ENCODE measurements around the gene ABCA2. TPM values are rescaled to one million over a fixed set of nuclear protein-coding genes. Genes with fewer than 3 reads are reported as not detected.

ABCA2 gene
- polyA plus RNA-seq, 1 donor (not counting 4 experiments of a cell fraction or from before 2014, with no cell fraction given) = 1.3 TPM

DNA sequence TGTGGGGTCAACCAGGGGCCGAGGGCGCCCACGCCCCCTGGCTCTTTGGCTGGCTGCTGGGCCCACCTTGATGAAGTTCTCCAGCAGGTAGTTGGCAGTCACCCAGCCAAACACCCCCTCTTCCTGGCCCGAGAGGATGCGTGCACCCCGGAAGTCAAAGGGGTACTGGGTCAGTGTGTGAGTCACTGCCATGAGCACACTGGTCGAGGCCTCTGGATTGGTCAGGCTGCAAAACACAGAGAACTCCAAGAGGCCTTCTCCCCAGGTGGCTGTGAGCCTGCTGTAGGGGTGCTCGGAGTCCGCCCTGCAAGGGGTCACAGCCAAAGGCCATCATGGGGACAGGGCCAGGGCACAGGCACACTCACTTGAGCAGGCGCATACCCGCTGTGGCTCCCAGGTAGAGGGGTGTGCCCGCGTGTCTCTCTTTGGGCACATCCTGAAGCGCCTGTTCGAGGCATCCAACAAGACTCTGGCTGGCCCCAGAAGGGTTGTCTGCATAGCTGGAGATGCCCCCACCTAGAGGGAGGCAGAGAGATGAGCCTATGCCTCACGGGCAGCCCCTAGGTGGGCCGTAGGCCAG is 23.2 kb upstream of the ABCA2 start:
- TF ChIP-seq, protein P1, sequence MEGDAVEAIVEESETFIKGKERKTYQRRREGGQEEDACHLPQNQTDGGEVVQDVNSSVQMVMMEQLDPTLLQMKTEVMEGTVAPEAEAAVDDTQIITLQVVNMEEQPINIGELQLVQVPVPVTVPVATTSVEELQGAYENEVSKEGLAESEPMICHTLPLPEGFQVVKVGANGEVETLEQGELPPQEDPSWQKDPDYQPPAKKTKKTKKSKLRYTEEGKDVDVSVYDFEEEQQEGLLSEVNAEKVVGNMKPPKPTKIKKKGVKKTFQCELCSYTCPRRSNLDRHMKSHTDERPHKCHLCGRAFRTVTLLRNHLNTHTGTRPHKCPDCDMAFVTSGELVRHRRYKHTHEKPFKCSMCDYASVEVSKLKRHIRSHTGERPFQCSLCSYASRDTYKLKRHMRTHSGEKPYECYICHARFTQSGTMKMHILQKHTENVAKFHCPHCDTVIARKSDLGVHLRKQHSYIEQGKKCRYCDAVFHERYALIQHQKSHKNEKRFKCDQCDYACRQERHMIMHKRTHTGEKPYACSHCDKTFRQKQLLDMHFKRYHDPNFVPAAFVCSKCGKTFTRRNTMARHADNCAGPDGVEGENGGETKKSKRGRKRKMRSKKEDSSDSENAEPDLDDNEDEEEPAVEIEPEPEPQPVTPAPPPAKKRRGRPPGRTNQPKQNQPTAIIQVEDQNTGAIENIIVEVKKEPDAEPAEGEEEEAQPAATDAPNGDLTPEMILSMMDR (optimal IDR thresholded peaks at IDR 0.05 in 1 of 3, IDR thresholded peaks at IDR 0.05 in 1 of 3, conservative IDR thresholded peaks at IDR 0.05 in 1 of 3; ENCODE audit: extremely low read depth in 1 of 3, insufficient read depth in 2 of 3, low read length in 3 of 3) = no peak
- TF ChIP-seq EZH2 (IDR thresholded peaks at IDR 0.05; ENCODE audit: low read length) = no peak
- FAIRE-seq (no peak), DNase-seq (ENCODE audit: low read depth, low spot score) (no peak)
- H3K9me1 ChIP-seq (ENCODE audit: control insufficient read depth, extremely low read depth, insufficient read depth, low read length) = no peaks in the 10 kb centered on the region
- H3K9ac ChIP-seq (ENCODE audit: control insufficient read depth, extremely low read depth, insufficient read depth, low read length) = no peak overlapping the region
- no peaks in the 10 kb centered on the region for H3K79me2 ChIP-seq (ENCODE audit: control insufficient read depth, insufficient read depth, low read length)
- no peaks in the 10 kb centered on the region for H3K9me3 ChIP-seq (ENCODE audit: control insufficient read depth, low read depth, low read length)
- H3K4me1 ChIP-seq (ENCODE audit: control insufficient read depth, extremely low read depth, insufficient read depth, low read length) = no peaks in the 10 kb centered on the region
- dilution Hi-C loops (cut with MboI; ENCODE audit: extremely low pct_ligation_motif_present, low sequenced_read_pairs) = no loop called here
- H3K36me3 ChIP-seq (ENCODE audit: control insufficient read depth in 2 of 2, extremely low read depth in 1 of 2, insufficient read depth in 2 of 2, low read length in 2 of 2) = no peaks in the 10 kb centered on the region
- H2AFZ ChIP-seq (ENCODE audit: control insufficient read depth, low read length) = no peak overlapping the region
- H3K4me2 ChIP-seq (ENCODE audit: control insufficient read depth, extremely low read depth, insufficient read depth, low read depth, low read length) = no peak overlapping the region
- peaks cover 11% of the 10 kb centered on the region for H3K27me3 ChIP-seq (ENCODE audit: control insufficient read depth, extremely low read depth, insufficient read depth, low read length)
- peaks cover 7% of the 10 kb centered on the region for H4K20me1 ChIP-seq (ENCODE audit: control insufficient read depth, extremely low read depth, insufficient read depth, low read length)
- H3K27ac ChIP-seq (ENCODE audit: control insufficient read depth, insufficient read depth, low read length) = no peak overlapping the region
- no peak overlapping the region for H3K4me3 ChIP-seq (ENCODE audit: control insufficient read depth in 2 of 3, extremely low read depth in 1 of 3, insufficient read depth in 2 of 3, low read depth in 1 of 3, low read length in 3 of 3)

DNA sequence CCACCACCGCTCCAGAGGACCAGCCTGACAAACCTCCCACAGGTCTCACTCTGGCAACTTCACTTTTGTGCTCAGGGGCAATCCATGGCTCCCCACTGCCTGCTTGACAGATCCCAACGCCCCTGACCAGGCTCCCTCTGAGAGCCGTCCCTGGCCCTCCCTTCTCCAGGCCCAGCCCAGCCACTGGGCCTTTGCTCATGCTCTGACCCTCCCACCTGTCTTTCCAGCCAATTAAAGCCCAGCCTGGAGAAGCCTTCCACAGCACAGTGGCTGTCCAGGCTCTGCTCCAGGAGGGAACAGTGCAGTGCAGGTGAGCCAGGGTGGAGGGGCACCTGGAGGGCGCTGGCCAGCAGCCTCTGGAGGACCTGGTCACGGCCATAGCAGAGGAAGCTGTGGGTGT is 22.5 kb upstream of the ABCA2 start:
- Histone ChIP-seq H3K27ac (ENCODE audit: control insufficient read depth, insufficient read depth, low read length) (no peak overlapping the region), H3K79me2 (ENCODE audit: control insufficient read depth, insufficient read depth, low read length) (no peaks in the 10 kb centered on the region), H3K27me3 (ENCODE audit: control insufficient read depth, extremely low read depth, insufficient read depth, low read length) (peaks cover 11% of the 10 kb centered on the region), H3K4me2 (ENCODE audit: control insufficient read depth, extremely low read depth, insufficient read depth, low read depth, low read length) (no peak overlapping the region), H3K9ac (ENCODE audit: control insufficient read depth, extremely low read depth, insufficient read depth, low read length) (no peak overlapping the region), H3K9me3 (ENCODE audit: control insufficient read depth, low read depth, low read length) (no peaks in the 10 kb centered on the region), H3K9me1 (ENCODE audit: control insufficient read depth, extremely low read depth, insufficient read depth, low read length) (no peaks in the 10 kb centered on the region), H3K4me3 (ENCODE audit: control insufficient read depth in 2 of 3, extremely low read depth in 1 of 3, insufficient read depth in 2 of 3, low read depth in 1 of 3, low read length in 3 of 3) (no peak overlapping the region), H3K4me1 (ENCODE audit: control insufficient read depth, extremely low read depth, insufficient read depth, low read length) (peaks cover 3% of the 10 kb centered on the region), H2AFZ (ENCODE audit: control insufficient read depth, low read length) (no peak overlapping the region), H4K20me1 (ENCODE audit: control insufficient read depth, extremely low read depth, insufficient read depth, low read length) (peaks cover 7% of the 10 kb centered on the region), H3K36me3 (ENCODE audit: control insufficient read depth in 2 of 2, extremely low read depth in 1 of 2, insufficient read depth in 2 of 2, low read length in 2 of 2) (no peaks in the 10 kb centered on the region)
- DNase-seq (ENCODE audit: low read depth, low spot score) (no peak), FAIRE-seq (no peak)
- TF ChIP-seq, protein P1 (optimal IDR thresholded peaks at IDR 0.05 in 1 of 3, IDR thresholded peaks at IDR 0.05 in 1 of 3, conservative IDR thresholded peaks at IDR 0.05 in 1 of 3; ENCODE audit: extremely low read depth in 1 of 3, insufficient read depth in 2 of 3, low read length in 3 of 3) = no peak
- TF ChIP-seq EZH2 (IDR thresholded peaks at IDR 0.05; ENCODE audit: low read length) = no peak
- dilution Hi-C loops (cut with MboI; ENCODE audit: extremely low pct_ligation_motif_present, low sequenced_read_pairs) = no loop called here

All from keratinocyte (primary cell).